Measurements from ENCODE around the gene CUX1.
"Not testable (repeated sequence)": the region's sequence is repeated elsewhere in the genome, so short reads cannot be mapped to it uniquely, and the experiment has no call there.

Gene CUX1

DNA sequence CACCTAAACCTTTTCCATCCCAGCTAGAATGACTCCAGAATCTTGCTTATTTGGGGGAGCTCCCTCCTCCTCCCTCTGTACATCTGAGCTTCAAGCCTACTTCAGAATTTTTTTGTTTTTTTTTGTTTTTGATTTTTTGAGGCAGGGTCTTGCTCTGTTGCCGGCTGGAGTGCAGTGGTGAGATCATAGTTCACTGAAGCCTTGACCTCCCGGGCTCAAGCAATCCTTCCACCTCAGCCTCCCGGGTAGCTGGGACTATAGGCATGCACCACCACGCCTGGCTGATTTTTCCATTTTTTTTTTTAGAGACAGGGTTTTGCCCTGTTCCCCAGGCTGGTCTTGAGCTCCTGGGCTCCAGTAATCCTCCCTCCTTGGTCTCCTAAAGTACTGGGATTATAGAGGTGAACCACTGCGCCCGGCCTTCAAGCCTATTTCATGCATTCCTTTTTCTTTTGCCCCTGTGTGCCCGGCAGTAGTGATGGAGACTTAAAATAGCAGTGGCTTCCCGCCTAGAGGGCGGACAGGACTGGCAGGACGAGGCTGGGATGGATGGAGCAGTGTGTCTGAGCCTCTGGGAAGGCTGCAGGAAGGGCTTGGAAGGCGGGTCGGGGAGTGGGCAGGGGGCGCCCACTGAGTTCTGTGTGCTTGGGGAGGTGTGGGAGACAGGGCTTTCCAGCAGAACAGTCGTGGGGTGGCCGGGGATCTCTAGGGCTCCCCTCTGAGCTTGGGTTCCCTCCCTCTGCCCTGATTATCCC, 8.8 kb downstream of the CUX1 start:
- no peak for DNase-seq (ENCODE audit: low read depth in 2 of 3, low spot score in 1 of 3)

DNA sequence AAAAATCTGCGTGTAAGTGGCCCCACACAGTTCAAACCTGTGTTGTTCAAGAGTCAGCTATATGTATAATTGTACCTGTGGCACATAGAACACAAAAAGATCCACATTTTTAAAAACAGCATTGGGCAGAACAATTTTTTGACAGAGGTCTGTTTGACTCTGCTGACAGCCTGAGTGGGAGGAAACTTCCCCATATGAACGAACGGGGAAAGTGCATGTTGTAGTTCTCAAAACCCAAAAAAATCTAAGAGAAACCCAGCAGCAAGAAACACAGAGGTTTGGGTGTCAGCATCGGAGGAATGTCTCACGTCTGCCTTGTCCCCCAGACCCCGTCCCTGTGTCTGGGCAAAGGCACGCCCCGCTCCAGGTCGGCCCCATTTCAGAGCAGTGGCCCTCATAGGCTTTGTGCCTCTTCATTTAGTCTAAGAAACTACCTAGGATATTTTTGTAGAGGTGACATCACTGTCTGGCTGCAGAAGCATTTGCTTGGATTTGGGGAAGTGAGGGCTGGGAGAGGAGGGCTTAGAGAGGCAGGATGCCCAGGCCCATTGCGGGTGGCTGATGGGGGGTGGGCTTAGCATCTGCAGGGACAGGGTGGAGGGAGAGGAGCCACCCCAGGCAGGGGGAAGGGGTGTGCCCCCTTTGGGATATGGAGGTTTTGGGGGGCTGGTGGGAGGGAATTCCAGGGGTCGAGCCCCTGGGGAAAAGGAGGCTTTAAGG, 11.0 kb downstream of the CUX1 start:
- no peak for DNase-seq (ENCODE audit: low read depth in 2 of 3, low spot score in 1 of 3)

- no peak for DNase-seq (ENCODE audit: low read depth in 2 of 3, low spot score in 1 of 3)
Observed at GRCh38 chr7:101829374-101829773, 11.9 kb downstream of the CUX1 start.

DNA sequence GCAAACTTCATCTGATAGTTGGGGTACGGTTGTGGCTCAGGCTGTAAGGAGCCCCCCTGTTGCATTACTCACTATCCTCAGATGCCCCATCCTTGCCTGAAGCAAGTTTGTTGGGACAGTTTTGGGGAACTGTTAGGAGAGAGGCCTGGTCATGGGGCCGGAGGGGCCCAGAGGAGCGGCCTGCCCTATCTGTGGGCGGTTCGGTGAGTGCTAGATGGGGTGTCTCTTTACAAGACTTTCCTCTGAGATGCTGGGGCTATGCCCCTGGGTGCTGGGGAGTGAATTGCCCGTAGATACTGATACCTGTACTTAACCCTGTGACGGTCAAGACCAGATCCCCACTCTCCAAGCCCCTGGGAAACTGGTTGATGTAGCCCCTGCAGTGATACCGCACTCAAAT, 12.4 kb downstream of the CUX1 start:
- no peak for DNase-seq (ENCODE audit: low read depth in 2 of 3, low spot score in 1 of 3)

GRCh38 chr7:101831396-101831795, 14.0 kb downstream of the CUX1 start:
- DNase-seq (ENCODE audit: low read depth in 2 of 3, low spot score in 1 of 3): not testable (repeated sequence)

DNA sequence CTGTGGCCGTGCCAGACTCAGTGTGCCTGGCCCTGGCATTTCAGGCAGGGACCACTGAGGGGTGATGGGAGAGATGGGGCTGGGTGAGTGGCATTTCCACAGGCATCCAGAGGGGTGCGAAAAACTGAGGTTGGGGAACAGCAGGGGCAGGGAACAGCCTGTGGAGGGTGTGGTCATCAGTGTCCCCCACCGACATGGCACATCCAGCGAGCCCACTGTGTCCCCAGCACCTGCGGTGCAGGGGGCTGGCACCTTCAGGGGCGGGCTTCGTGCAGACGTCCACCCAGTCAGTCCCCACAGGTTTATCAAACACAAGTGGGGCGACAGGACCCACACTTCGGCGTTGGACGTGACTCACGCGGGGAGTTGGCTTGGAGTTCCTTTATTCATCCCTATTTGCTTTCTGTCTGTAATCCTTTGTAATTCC, 14.8 kb downstream of the CUX1 start:
- DNase-seq (ENCODE audit: low read depth in 2 of 3, low spot score in 1 of 3): no peak

GRCh38 chr7:101832685-101833375, 15.4 kb downstream of the CUX1 start:
- DNase-seq (ENCODE audit: low read depth in 2 of 3, low spot score in 1 of 3): no peak

DNA sequence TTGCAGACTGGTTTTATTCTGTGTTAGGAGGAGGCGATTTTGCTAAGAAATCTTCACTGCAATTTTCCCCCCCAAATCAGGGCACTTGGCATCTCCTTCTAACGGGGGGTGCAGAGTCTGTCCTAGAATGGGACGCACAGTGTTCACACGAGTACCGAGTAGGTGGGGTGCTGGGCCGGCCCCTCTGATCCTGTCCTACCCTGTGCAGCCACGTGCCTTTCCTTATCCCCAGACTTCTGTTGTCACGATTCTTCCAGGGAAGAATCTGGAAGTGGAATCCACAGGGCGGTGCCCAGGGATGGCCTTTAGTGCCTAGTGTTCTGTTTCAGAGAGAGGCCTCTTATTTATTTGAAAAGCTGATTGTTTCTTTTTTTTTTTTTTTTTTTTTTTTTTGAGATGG, 16.4 kb downstream of the CUX1 start:
- no peak for DNase-seq (ENCODE audit: low read depth in 2 of 3, low spot score in 1 of 3)

DNA sequence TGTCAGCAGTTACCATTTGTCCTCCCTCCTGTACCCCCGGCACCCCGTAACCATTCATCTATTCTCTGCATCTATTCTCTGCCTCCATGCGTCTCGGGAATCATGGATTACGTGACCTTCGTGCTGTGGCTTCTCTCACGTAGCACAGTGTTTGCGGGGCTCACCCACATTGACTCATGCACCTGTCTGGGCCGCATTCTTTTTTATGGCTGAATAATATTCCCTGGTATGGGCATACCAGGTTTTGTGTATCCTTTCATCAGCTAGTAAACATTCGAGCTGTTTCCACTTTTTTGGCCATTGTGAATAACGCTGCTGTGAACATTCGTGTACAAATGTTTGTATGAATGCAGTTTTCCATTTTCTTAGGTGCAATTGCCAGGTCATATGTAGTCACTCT, 17.7 kb downstream of the CUX1 start:
- no peak for DNase-seq (ENCODE audit: low read depth in 2 of 3, low spot score in 1 of 3)

DNA sequence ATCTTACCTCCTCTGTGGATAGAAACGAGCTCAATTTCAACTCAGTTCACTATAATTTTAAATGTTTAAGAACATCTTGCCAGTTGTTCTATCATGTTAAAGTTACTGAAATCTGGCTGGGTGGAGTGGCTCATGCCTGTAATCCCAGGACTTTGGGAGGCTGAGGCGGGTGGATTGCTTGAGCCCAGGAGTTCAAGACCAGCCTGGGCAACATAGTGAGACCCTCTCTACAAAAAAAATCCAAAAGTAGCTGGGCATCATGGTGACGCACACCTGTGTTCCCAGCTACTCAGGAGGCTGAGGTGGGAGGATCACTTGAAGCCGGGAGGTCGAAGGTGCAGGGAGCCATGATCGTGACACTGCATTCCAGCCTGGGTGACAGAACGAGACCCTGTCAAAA, 20.0 kb downstream of the CUX1 start:
- DNase-seq (ENCODE audit: low read depth in 2 of 3, low spot score in 1 of 3): not testable (repeated sequence)

DNA sequence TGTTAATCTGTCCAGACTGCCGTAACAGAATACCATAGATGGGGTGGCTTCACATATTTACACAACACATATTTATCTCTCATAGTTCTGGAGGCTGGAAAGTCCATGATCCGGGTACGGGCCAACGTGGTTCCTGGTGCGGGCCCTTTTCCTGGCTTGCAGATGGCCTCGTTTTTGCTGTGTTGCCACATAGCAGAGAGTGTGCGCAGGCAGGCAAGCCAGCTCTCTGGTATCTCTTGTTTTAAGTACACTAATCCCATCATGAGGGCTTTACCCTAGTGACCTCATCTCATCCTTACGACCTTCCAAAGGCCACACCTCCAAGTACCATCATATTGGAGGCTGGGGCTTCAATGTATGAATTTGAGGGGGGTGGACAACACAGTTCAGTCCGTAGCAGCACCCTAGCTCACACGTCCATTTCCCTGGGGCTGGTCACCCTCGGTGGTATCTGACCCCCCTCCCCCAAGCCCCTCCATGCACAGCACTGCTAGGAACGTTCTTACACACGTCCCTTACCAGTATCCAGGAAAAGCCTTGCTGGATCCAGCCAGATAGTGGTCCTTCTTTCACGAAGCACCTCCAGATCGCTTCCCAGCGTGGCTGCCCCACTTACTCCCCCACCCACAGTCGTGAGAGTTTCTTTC, 21.5 kb downstream of the CUX1 start:
- DNase-seq (ENCODE audit: low read depth in 2 of 3, low spot score in 1 of 3): no peak

DNA sequence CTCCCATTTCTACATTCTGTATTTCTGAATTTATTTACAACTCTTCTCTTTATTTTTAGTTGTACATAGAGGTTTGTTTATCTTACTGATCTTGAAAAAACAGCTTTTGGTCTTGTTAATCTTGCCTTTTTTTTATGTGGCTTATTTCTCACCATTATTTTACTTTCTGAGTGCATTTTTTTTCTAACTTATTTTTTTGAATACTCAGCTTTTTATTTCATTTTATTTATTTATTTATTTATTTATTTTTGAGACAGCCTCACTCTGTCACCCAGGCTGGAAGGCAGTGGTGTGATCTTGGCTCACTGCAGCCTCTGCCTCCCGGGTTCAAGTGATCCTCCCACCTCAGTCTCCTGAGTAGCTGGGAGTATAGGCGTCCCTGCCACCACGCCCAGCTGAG, 23.9 kb downstream of the CUX1 start:
- DNase-seq (ENCODE audit: low read depth in 2 of 3, low spot score in 1 of 3): no peak

- DNase-seq (ENCODE audit: low read depth in 2 of 3, low spot score in 1 of 3): no peak
Observed at GRCh38 chr7:101843293-101844271, 26.2 kb downstream of the CUX1 start.

DNA sequence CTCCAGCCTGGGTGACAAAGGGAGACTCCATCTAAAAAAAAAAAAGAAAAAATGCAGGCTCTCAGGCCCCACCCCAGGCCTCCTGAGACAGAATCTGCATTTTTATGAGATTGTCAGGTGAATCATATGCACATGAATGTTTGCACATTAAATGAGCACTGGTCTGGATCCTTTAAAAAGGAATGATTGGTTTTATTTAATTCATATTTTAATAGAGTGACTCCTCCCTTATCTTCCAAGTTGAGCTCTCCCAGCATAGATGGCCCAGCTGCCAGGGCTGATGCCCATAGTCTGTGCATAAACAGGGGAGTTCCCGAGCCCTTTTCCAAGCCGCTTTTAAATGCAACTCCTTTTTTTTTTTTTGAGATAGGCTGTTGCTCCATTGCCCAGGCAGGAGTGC, 28.5 kb downstream of the CUX1 start:
- no peak for DNase-seq (ENCODE audit: low read depth in 2 of 3, low spot score in 1 of 3)

DNA sequence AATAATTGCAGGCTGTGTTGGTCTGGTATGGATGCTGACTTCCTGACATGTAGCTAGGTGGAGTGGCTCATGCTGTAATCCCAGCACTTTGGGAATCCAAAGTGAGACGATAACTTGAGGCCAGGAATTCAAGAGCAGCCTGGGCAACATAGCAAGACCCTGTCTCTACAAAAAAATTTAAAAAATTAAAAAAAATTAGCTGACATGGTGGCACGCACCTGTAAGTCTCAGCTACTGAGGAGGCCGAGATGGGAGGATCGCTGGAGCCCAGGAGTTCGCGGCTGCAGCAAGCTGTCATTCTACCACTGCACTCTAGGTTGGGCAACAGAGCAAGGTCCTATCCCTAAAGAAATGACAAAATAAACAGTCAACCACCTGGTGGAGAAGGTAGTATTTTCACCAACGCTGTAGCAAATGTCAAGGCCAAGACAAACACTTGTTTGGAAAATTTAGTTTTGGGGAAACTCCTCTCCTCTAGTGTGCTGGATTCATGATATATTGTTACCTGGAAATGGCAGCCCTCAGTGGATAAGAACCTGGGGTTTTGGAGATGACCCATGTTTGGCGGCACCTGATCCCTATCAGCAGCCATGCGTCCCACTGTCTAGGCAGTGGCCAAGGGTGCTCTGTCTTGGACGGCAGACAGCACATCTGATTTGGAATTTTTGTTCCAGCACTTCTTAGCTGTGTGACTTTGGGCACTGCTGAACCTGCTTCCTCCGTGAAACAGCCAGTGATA, 29.5 kb downstream of the CUX1 start:
- no peak for DNase-seq (ENCODE audit: low read depth in 2 of 3, low spot score in 1 of 3)

DNA sequence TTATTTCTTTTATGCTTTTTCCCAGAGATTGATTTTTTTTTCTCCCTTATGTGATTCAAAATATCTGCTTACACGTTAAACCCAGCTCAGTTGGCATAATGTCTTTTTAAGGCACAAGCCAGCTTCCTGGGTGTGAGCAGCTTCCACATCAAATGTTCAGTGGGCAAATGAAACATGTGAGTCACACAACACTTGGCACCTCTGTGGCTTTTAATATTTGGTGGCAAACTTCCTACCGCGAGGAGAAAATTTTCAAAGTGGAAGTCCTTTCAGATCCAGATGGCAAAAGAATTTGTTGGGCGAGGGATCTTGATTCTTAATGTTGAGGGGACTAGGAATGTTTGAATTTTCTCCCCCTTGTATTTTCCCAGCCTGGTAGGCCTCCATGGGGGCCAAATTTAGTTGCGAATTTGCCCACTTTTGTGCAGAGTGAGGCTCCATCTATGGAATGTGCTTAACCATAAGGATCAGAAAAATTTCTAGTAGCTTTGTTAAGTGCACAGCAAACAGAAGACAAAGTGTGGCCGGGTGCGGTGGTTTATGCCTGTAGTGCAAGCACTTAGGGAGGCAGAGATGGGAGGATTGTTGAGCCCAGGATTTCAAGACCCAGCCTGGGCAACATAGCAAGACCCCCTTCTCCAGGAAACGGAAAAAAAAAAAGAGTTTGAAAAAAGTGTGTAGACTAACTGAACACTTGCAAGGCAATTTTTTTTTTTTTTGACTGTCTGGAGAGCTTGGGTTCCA, 31.0 kb downstream of the CUX1 start:
- DNase-seq (ENCODE audit: low read depth in 2 of 3, low spot score in 1 of 3): no peak

DNA sequence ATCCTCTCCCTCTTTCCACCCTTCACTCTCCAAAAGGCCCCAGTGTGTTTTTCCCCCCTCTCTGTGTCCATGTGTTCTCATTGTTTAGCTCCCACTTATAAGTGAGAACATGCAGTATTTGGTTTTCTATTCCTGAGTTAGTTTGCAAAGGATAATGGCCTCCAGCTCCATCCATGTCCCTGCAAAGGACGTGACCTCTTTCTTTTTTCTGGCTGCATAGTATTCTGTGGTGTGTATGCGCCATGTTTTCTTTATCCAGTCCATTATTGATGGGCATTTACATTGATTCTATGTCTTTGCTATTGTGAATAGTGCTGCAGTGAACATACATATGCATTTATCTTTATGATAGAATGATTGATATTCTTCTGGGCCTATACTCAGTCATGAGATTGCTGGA, 31.9 kb downstream of the CUX1 start:
- DNase-seq (ENCODE audit: low read depth in 2 of 3, low spot score in 1 of 3): not testable (repeated sequence)

- DNase-seq (ENCODE audit: low read depth in 2 of 3, low spot score in 1 of 3): not testable (repeated sequence)
Observed at GRCh38 chr7:101852364-101852763, 34.9 kb downstream of the CUX1 start.

- no peak for DNase-seq (ENCODE audit: low read depth in 2 of 3, low spot score in 1 of 3)
Observed at GRCh38 chr7:101853684-101854083, 36.3 kb downstream of the CUX1 start.
